IPS-NIHi7 (cell line): ENCODE measurements around the gene UBXN1.
"Not testable (repeated sequence)": the region's sequence is repeated elsewhere in the genome, so short reads cannot be mapped to it uniquely, and the experiment has no call there.

ENCODE experiments used
- DNase-seq: peaks from one replicate; pipeline ENCODE4 v3.0.0; 2012; ENCODE audit warnings: mixed read lengths; ENCODE audit errors: extremely low spot score

UBXN1 gene

GRCh38 chr11:62671608-62672389 is 7.1 kb downstream of the UBXN1 start, which contains the start of the genes LBHD1 and UQCC3:
Gene LBHD1 (minus strand): TSS chr11:62672267. CDS start chr11:62670031, 2,236 bp downstream.
Gene UQCC3 (plus strand): TSS chr11:62671673. CDS start chr11:62671746, 73 bp downstream.
- DNase-seq = peak; percentile 78

- no peak for DNase-seq
These were observed 7.7 kb downstream of the UBXN1 start for GRCh38 chr11:62671236-62671607.

GRCh38 chr11:62669420-62670161 is 9.3 kb downstream of the UBXN1 start:
- DNase-seq = no peak

- DNase-seq = no peak
These were observed 11.4 kb downstream of the UBXN1 start for GRCh38 chr11:62667460-62667859.

GRCh38 chr11:62666259-62666926 is 12.5 kb downstream of the UBXN1 start:
- DNase-seq = no peak

GRCh38 chr11:62665599-62666258 is 13.1 kb downstream of the UBXN1 start:
- peak; percentile 15 for DNase-seq

- DNase-seq = peak; percentile 96
These were observed 13.7 kb downstream of the UBXN1 start, which contains the start of the genes C11orf98 and CSKMT for GRCh38 chr11:62665075-62665598. Gene C11orf98 (minus strand): TSS chr11:62665210. CDS start chr11:62665169, 41 bp downstream. Gene CSKMT (plus strand): TSS chr11:62665312. CDS start chr11:62665880, 568 bp downstream.

- peak; percentile 62 for DNase-seq
These were observed 14.3 kb downstream of the UBXN1 start for GRCh38 chr11:62664405-62665074.

- DNase-seq = no peak
These were observed 22.0 kb downstream of the UBXN1 start for GRCh38 chr11:62656796-62657429.

- DNase-seq = no peak
These were observed 24.6 kb downstream of the UBXN1 start for GRCh38 chr11:62654297-62654696.

GRCh38 chr11:62652161-62653006 is 26.5 kb downstream of the UBXN1 start:
- no peak for DNase-seq

- DNase-seq = not testable (repeated sequence)
These were observed 28.6 kb downstream of the UBXN1 start for GRCh38 chr11:62650283-62650682.

- no peak for DNase-seq
These were observed 29.4 kb downstream of the UBXN1 start for GRCh38 chr11:62649486-62649885.

- no peak for DNase-seq
These were observed 29.9 kb downstream of the UBXN1 start for GRCh38 chr11:62648967-62649364.

GRCh38 chr11:62648185-62648966 is 30.5 kb downstream of the UBXN1 start:
- no peak for DNase-seq

- no peak for DNase-seq
These were observed 31.3 kb downstream of the UBXN1 start for GRCh38 chr11:62647609-62648005.

GRCh38 chr11:62646825-62647608 is 31.9 kb downstream of the UBXN1 start:
- peak; percentile 22 for DNase-seq
